Measurements from ENCODE around the gene CHPT1.

DNA sequence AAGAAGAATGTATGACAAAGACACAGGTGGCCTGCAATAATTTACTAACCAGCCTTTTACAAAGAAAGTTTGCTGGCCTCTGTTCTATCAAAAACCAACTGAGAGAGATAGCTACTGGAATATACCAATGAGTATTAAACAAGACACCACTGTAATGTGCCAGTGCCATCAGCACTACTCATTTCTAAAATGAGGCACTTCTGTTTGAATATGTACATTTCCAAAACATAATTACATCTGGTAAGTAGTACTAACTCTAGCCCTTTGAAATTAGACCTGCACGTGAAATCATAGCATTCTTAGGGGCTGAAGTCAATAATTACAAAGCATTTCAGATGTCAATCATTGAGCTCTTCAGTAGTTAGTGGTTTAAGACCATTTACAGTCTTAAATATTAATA lies 48.8 kb downstream of the CHPT1 start:
- TF ChIP-seq CTCF (IDR thresholded peaks at IDR 0.05; ENCODE audit: low read depth, low read length) (no peak), MYC (IDR thresholded peaks at IDR 0.05; ENCODE audit: low read depth, low read length) (no peak), POLR2A (IDR thresholded peaks at IDR 0.05; ENCODE audit: extremely low read depth, insufficient read length) (no peak)
- TF ChIP-seq, protein P1, sequence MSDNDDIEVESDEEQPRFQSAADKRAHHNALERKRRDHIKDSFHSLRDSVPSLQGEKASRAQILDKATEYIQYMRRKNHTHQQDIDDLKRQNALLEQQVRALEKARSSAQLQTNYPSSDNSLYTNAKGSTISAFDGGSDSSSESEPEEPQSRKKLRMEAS (IDR thresholded peaks at IDR 0.05; ENCODE audit: low read depth, low read length), result no peak

All from NB4 (cell line).